Right lobe of liver (tissue), 4 donors: ENCODE results near the gene RALGAPA2.

Experiments used
- POLR2A ChIP-seq: fragments of 450-650 bp; IDR thresholded peaks from one replicate; pipeline ENCODE4 v1.6.1; 2017; ENCODE audit warnings: antibody characterized with exemption, mild to moderate bottlenecking
- TF ChIP-seq, protein P1 (sequence below), 4 donors: fragments of 200-600 bp in 3 of 4; fragments of 450-650 bp in 1 of 4; IDR thresholded peaks; one replicate each; pipeline versions ENCODE4 v1.5.1 to v1.8.0; 2016 to 2022; ENCODE audit warnings: antibody characterized with exemption in 4 of 4, mild to moderate bottlenecking in 2 of 4
- donor health status: DM: no; HTN: no; CAD: no.
- donor health status: DM: no; HTN: no; CAD: no.
- donor health status: DM: no; HTN: yes; CAD: no.

GRCh38 chr20:20493701-20494100 lies 218.7 kb downstream of the RALGAPA2 start:
- TF ChIP-seq, protein P1, sequence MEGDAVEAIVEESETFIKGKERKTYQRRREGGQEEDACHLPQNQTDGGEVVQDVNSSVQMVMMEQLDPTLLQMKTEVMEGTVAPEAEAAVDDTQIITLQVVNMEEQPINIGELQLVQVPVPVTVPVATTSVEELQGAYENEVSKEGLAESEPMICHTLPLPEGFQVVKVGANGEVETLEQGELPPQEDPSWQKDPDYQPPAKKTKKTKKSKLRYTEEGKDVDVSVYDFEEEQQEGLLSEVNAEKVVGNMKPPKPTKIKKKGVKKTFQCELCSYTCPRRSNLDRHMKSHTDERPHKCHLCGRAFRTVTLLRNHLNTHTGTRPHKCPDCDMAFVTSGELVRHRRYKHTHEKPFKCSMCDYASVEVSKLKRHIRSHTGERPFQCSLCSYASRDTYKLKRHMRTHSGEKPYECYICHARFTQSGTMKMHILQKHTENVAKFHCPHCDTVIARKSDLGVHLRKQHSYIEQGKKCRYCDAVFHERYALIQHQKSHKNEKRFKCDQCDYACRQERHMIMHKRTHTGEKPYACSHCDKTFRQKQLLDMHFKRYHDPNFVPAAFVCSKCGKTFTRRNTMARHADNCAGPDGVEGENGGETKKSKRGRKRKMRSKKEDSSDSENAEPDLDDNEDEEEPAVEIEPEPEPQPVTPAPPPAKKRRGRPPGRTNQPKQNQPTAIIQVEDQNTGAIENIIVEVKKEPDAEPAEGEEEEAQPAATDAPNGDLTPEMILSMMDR (IDR thresholded peaks at IDR 0.05): no peak
- TF ChIP-seq POLR2A: no peak
